Mammary epithelial cell (primary cell): Measurements from ENCODE around the gene CRIP1.

Experiments used
- EZH2 ChIP-seq: IDR thresholded peaks from 2 replicates; pipeline ENCODE4 v1.6.1; 2012; ENCODE audit warnings: low read length, inconsistent platforms, borderline replicate concordance
- TF ChIP-seq, protein P1 (sequence below), 2 donors: IDR thresholded peaks in 1 of 2; conservative IDR thresholded peaks in 1 of 2; 2 replicates each; pipeline ENCODE4 v1.5.1; 2011 to 2012; ENCODE audit warnings: inconsistent platforms in 2 of 2, low read length in 2 of 2, mild to moderate bottlenecking in 2 of 2, control low read depth in 1 of 2, low read depth in 1 of 2; ENCODE audit not compliant: insufficient read depth in 1 of 2; ENCODE audit errors: extremely low read depth in 1 of 2

DNA sequence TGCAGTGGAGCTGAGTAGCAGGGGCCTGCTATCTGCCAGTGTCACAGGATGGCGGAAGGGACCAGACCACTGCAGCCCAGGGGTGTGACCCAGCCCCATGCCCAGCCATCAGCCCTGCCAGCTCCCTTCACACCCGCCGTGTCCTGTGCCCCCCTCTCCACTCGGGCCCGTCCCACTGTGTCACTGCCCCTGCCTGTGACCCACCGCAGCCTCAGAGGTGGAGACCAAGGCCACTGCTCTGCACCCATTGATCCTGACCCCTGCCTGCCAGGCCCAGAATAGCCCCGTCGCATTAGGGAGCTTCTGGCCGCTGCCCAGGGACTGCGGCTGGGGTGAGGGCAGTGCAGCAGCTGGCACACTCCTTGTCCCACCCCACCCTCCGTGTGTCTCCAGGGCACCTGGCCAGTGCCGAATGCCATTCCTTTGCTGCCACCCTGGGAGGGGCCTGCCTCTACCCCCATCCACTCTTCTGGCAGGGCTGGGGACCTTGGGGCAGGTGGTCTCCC is 14.1 kb upstream of the CRIP1 start:
- TF ChIP-seq, protein P1, sequence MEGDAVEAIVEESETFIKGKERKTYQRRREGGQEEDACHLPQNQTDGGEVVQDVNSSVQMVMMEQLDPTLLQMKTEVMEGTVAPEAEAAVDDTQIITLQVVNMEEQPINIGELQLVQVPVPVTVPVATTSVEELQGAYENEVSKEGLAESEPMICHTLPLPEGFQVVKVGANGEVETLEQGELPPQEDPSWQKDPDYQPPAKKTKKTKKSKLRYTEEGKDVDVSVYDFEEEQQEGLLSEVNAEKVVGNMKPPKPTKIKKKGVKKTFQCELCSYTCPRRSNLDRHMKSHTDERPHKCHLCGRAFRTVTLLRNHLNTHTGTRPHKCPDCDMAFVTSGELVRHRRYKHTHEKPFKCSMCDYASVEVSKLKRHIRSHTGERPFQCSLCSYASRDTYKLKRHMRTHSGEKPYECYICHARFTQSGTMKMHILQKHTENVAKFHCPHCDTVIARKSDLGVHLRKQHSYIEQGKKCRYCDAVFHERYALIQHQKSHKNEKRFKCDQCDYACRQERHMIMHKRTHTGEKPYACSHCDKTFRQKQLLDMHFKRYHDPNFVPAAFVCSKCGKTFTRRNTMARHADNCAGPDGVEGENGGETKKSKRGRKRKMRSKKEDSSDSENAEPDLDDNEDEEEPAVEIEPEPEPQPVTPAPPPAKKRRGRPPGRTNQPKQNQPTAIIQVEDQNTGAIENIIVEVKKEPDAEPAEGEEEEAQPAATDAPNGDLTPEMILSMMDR (conservative IDR thresholded peaks at IDR 0.05 in 1 of 2, IDR thresholded peaks at IDR 0.05 in 1 of 2; ENCODE audit: extremely low read depth in 1 of 2, insufficient read depth in 1 of 2, low read depth in 1 of 2, low read length in 2 of 2), result no peak
- TF ChIP-seq EZH2, result no peak
